HG03442 (cell line): ENCODE data around the gene SLC16A10.
"Not testable (repeated sequence)": the region's sequence is repeated elsewhere in the genome, so short reads cannot be mapped to it uniquely, and the experiment has no call there.

Source experiments
- ATAC-seq: cut with Tn5 transposase; IDR thresholded peaks from one replicate; pipeline ENCODE4 v1.9.1; 2021; ENCODE audit warnings: mild to moderate bottlenecking, moderate library complexity; ENCODE audit not compliant: unreplicated experiment

SLC16A10 gene

GRCh38 chr6:111087106-111087835, at the start of gene SLC16A10:
TSS of gene SLC16A10 (plus strand) at chr6:111087503. CDS start at chr6:111087753, 250 bp downstream.
- peak; percentile 85 for ATAC-seq

- ATAC-seq: peak; percentile 65
These were observed 48.6 kb upstream of the SLC16A10 start for GRCh38 chr6:111038534-111039252.

GRCh38 chr6:111041917-111042316, 45.4 kb upstream of the SLC16A10 start:
- no peak for ATAC-seq

- ATAC-seq: no peak
These were observed 40.1 kb upstream of the SLC16A10 start for GRCh38 chr6:111047244-111047643.

- no peak for ATAC-seq
These were observed 36.9 kb upstream of the SLC16A10 start for GRCh38 chr6:111050261-111051023.

GRCh38 chr6:111052171-111052570, 35.1 kb upstream of the SLC16A10 start:
- ATAC-seq: no peak

- ATAC-seq: peak; percentile 59
These were observed 30.1 kb upstream of the SLC16A10 start for GRCh38 chr6:111057074-111057752.

GRCh38 chr6:111061508-111061907, 25.8 kb upstream of the SLC16A10 start:
- no peak for ATAC-seq

GRCh38 chr6:111061985-111062384, 25.3 kb upstream of the SLC16A10 start:
- not testable (repeated sequence) for ATAC-seq

GRCh38 chr6:111062860-111063259, 24.4 kb upstream of the SLC16A10 start:
- ATAC-seq: not testable (repeated sequence)

- ATAC-seq: no peak
These were observed 19.0 kb upstream of the SLC16A10 start for GRCh38 chr6:111068109-111068865.

- no peak for ATAC-seq
These were observed 18.5 kb upstream of the SLC16A10 start for GRCh38 chr6:111068866-111069234.

GRCh38 chr6:111069382-111070104, 17.8 kb upstream of the SLC16A10 start:
- ATAC-seq: no peak

- ATAC-seq: no peak
These were observed 16.9 kb upstream of the SLC16A10 start for GRCh38 chr6:111070105-111071005.

- no peak for ATAC-seq
These were observed 14.4 kb upstream of the SLC16A10 start for GRCh38 chr6:111072801-111073360.

- ATAC-seq: no peak
These were observed 13.0 kb upstream of the SLC16A10 start for GRCh38 chr6:111074311-111074710.

GRCh38 chr6:111076024-111076695, 11.1 kb upstream of the SLC16A10 start:
- no peak for ATAC-seq

GRCh38 chr6:111080698-111081097, 6.6 kb upstream of the SLC16A10 start:
- ATAC-seq: no peak
